GM21447 (cell line): ENCODE measurements around the gene SLC38A3.

Experiments
- ATAC-seq: cut with Tn5 transposase; IDR thresholded peaks from one replicate; pipeline ENCODE4 v1.9.1; 2021; ENCODE audit not compliant: unreplicated experiment

The SLC38A3 gene

DNA sequence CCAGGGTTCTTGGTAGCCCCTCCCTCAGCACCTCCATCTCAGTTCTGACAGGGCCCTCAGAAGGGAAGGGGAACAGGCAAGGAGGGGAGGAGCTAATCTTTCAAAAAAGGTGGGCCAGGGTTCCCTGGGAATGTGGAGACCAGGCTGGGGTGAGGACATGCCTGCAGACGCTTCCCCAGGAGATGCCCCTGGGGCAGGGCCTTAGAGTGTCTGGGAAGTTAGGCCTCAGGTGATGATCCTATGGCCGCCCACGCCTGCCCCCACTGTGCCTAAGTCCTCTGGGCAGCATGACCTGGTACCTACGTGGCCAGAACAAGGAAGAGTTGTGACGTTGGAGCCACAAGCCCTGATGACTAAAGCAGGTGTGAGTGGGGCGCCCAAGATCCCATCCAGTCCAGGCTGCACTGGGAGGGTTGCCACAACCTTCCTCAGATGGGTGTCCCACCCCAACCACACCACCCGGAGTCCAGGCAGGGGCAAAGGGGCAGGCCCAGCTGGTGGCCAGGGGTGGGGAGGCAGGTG lies 60.0 kb downstream of the SLC38A3 start:
- no peak for ATAC-seq

DNA sequence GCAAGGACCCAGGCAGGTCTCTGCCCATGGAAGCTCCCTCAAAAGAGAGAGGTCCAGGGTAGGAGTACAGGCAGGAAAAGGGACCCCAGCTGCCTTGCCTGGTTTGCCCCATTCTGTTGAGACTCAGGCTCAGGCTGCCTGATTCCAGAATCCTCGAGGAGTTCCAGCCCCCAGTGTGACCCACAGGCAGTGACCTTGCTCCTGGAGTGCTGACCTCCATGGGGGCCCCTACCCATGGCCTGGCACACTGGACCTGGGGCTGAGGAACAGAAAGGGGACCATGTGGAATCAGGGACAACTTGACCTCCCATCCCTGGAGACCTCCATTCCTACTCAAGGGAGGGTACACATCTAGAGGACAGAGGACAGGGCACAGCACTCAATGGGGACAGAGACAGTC lies 60.5 kb downstream of the SLC38A3 start:
- ATAC-seq = no peak

DNA sequence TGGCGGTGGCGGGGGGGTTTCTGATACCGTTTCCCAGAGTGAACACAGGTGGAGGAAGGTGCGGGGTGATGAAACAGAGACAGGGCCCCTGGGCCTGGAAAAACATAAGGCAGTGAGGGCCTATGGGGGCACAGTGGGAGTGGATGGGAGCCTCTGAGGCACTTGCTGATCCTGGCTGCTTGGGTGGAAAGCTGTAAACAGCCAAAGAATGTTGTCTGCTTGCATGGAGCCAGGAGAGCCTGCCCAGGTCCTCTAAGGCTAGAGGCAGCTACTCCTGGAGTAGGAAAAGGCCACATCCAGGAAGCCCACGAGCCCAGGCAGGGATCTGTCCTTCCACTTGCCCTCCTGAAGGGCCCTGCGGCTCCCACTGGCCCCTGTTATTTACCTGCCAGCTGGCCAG lies 60.9 kb downstream of the SLC38A3 start:
- no peak for ATAC-seq

DNA sequence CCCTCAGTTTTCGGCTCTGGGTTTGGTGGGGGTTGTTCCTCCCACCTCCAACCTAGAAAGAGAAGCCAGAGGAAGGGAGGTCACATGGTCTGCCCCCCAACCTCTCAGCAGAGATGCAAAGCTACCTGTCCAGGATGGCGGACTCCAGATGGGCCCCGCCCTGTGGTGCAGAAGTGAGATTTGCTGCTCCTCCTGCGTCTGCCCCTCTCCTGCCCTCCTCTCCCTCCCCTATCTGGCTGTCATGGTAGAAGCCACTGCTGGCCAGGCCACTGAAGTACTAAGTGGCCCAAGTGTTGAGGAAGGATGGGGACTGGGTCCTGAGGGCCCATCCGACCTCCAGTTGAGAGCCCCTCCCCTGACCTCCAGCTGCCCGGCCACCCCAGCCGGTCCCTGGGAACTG lies 61.8 kb downstream of the SLC38A3 start:
- no peak for ATAC-seq

DNA sequence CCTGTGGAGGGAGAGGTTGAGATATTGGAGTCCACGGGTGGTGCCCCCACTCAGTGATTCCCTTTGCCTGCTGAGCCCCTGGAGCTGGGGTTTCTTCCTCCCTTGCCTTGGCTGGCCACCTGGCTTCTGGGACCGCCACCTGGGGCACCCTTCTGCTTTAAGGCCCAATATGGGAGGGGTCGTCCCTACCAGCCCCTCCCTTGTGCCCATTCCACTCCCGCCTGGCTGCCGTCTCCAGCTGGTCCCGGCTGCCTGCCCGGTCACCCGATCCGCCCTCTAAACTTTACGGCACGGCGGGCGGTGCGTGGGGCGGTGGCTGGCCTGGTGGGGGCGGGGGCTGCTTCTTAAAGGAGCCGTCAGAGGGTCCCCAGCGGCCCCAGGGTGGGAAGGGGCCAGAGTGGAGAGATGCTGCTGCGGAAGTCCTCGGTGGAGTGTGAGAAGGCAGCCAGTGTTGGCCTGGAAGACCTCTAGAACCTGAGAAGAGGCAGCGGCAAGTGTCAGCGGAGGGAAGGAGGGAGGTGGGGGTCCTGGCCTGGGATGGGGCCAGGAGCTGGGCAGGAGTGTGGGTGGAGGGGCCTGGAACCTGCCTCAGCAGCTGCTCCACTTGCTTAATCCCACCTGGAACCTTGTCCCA lies 62.3 kb downstream of the SLC38A3 start:
- no peak for ATAC-seq

DNA sequence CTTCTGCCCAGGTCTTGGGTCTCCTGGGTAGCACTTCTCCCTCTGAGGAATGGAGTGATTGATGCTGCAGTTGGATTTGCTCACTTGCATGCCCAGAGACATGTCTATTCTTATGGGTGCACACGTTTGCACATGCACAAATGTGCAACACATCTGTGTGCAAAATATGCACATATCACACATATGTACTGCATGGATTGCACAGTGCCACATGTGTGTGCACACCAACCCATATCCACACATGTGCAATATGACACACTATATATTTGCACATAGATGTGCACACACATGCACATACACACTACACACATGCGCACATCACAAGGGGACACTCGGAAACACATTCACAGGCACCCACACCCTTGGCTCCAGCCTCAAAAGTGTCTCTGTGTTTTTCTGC lies 63.2 kb downstream of the SLC38A3 start:
- ATAC-seq = no peak

DNA sequence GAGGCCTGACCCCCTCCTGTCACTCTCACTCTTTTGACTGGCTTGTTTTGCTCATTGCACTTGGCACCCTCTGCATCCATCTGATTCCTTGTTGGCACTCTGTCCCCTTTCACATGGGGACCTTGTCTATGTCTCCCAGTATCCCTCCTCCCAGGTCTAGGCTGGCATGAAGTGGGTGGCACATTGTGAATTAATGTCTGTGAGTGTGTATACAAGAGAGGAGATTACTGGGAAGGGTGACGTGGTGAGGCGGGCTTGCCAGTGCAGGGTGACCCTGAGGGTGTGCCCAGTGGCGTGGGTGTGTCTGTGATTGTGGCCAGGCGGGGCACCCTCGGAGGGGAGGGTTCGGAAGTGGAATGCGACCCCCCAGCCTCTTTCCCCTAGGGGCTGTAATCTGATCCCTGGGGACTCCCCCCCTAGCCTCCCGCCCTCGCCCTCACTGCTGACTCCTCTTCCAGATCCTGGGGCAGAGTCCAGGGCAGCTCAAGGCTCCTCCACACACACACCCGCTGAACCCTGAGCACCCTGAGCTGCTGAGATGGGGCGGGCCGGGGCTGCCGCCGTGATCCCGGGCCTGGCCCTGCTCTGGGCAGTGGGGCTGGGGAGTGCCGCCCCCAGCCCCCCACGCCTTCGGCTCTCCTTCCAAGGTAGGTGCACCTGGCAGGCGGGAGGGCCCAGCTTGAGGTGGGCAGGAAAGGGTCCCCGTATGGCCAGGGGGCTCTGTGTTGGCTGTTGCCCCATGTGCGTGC lies 63.8 kb downstream of the SLC38A3 start, which contains the start of gene SEMA3B:
TSS of gene SEMA3B (plus strand) at position 445 of the 749 bp plus-strand sequence. CDS start at position 539, 94 bp downstream.
- ATAC-seq = no peak

DNA sequence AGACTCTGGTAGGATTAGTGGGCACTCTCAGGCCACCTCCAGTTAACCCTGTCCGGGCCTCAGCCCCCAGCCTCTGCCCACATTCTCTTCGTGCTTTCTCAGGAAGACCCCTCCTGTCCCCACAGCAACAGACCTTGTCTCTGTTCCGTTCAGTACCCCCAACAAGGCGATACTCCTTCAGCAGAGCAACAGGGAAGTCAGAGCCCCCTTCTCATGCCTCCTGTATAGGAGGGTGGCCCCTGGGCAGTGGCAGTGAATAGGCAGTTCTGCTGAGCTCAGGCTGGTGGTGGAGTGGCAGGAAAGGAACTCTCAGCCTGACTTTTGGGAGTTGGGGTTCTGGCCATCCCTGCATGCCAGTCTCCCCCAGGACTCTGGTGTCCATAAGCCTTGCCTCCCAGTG lies 64.4 kb downstream of the SLC38A3 start:
- no peak for ATAC-seq

DNA sequence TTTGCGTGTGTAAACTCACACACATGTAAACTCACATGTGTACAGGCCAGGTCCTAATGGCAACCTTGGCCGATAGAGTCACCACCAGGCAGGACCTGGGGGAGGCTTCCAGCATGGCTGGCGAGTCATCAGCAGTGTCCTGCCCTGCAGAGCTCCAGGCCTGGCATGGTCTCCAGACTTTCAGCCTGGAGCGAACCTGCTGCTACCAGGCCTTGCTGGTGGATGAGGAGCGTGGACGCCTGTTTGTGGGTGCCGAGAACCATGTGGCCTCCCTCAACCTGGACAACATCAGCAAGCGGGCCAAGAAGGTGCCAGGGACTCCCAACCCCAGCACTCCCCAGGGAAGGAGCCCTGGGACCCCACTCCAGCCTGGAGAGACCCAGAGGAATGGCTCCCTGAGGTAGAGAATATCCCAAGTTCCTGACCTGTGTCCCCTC lies 64.9 kb downstream of the SLC38A3 start:
- no peak for ATAC-seq

DNA sequence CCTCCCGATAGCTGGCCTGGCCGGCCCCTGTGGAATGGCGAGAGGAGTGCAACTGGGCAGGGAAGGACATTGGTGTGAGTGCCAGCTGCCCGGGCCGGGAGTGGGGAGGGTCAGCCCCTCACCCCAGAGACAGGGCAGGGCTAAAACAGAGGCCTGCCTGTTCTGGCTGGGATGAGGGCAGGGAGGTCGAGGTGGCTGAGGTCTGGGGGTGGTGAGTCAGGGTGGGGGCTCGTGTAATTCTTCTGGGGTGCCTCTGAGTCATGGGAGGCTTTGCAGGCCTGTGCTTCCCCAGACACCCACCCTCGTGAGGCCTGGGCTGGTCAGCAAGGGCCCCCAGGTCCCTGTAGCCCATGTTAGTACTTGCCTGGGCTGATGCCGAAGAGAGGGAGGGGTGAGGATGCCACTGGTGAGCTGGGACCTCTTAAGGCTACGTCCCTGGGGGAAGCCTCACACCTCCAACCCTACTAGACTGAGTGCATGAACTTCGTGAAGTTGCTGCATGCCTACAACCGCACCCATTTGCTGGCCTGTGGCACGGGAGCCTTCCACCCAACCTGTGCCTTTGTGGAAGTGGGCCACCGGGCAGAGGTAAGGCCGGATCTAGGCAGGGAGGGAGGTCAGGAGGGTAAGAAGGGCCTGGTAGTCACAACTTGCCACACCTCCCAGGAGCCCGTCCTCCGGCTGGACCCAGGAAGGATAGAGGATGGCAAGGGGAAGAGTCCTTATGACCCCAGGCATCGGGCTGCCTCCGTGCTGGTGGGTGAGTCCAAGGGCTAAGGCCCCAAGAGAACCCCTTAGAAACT lies 65.6 kb downstream of the SLC38A3 start:
- no peak for ATAC-seq
